ENCODE measurements around the gene OSBPL7.

GRCh38 chr17:47801176-47801765, 20.3 kb downstream of the OSBPL7 start:
- TF ChIP-seq CTCF (IDR thresholded peaks at IDR 0.05; ENCODE audit: low read depth, low read length, poor library complexity, severe bottlenecking) (no peak), EZH2phosphoT487 (IDR thresholded peaks at IDR 0.05; ENCODE audit: borderline replicate concordance, low read length) (no peak)

Data from DOHH2 (cell line).